ENCODE data around the gene MRTFB. TPM values are rescaled to one million over a fixed set of nuclear protein-coding genes. Genes with fewer than 3 reads are reported as not detected.

Gene MRTFB
- total RNA-seq, 2 experiments from 2014 or later: 18.0 to 19.4 TPM

DNA sequence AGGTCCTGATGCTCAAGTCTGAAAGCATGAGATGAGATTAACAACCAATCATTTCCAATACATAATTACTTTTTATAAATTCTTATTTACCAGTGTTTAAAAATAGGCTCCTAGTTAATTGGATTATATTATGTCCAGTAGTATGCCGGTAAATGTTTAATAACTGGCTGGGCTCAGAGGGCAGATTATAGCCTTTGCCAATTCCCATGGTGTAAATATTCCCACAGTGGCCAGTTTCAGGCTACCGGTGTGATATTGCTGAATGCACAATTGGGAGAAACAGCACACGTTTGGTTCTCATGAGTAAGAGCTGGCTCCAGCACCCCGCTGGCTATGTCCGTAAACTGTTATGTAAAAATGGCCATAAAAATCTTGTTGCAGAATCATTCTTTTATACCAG lies 167.6 kb downstream of the MRTFB start:
- peaks cover 49% of the 10 kb centered on the region for H3K36me3 Mint-ChIP-seq (ENCODE audit: low read depth)
- H3K9me3 Mint-ChIP-seq: no peaks in the 10 kb centered on the region
- intact Hi-C loops (cut with DNase I, micrococcal nuclease): no loop called here
- H3K27me3 Mint-ChIP-seq: no peaks in the 10 kb centered on the region
- Histone ChIP-seq H3K4me3 (ENCODE audit: low read length) (no peak overlapping the region), H3K27me3 (ENCODE audit: control insufficient read depth in 1 of 2, insufficient read depth in 2 of 2, low read length in 2 of 2) (no peaks in the 10 kb centered on the region), H3K4me1 (ENCODE audit: insufficient read depth, low read length) (no peaks in the 10 kb centered on the region), H3K9me3 (ENCODE audit: control insufficient read depth in 1 of 2, insufficient read depth in 1 of 2, low read length in 2 of 2) (no peaks in the 10 kb centered on the region), H3K36me3 (ENCODE audit: insufficient read depth, low read length) (peaks cover 23% of the 10 kb centered on the region), H3K27ac (ENCODE audit: low read depth in 1 of 2, low read length in 2 of 2) (no peak overlapping the region)
- H3K4me3 Mint-ChIP-seq: no peak overlapping the region
- no peak overlapping the region for H3K27ac Mint-ChIP-seq
- ChIA-PET CTCF (interaction anchor here (1.0 kb wide), 1 partner anchor 11 kb away, joined by 3 read pairs; no protein-coding TSS in a partner anchor), POLR2A (no interaction called here)
- H3K4me1 Mint-ChIP-seq (ENCODE audit: low read depth): no peaks in the 10 kb centered on the region
- TF ChIP-seq, protein P1, sequence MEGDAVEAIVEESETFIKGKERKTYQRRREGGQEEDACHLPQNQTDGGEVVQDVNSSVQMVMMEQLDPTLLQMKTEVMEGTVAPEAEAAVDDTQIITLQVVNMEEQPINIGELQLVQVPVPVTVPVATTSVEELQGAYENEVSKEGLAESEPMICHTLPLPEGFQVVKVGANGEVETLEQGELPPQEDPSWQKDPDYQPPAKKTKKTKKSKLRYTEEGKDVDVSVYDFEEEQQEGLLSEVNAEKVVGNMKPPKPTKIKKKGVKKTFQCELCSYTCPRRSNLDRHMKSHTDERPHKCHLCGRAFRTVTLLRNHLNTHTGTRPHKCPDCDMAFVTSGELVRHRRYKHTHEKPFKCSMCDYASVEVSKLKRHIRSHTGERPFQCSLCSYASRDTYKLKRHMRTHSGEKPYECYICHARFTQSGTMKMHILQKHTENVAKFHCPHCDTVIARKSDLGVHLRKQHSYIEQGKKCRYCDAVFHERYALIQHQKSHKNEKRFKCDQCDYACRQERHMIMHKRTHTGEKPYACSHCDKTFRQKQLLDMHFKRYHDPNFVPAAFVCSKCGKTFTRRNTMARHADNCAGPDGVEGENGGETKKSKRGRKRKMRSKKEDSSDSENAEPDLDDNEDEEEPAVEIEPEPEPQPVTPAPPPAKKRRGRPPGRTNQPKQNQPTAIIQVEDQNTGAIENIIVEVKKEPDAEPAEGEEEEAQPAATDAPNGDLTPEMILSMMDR (IDR thresholded peaks at IDR 0.05): no peak
- DNase-seq (no peak), ATAC-seq (ENCODE audit: poor library complexity) (no peak)

GRCh38 chr16:14239791-14240190 lies 168.7 kb downstream of the MRTFB start:
- no peaks in the 10 kb centered on the region for H3K9me3 Mint-ChIP-seq
- Histone ChIP-seq H3K36me3 (ENCODE audit: insufficient read depth, low read length) (peaks cover 18% of the 10 kb centered on the region), H3K4me1 (ENCODE audit: insufficient read depth, low read length) (no peaks in the 10 kb centered on the region), H3K4me3 (ENCODE audit: low read length) (no peak overlapping the region), H3K9me3 (ENCODE audit: control insufficient read depth in 1 of 2, insufficient read depth in 1 of 2, low read length in 2 of 2) (no peaks in the 10 kb centered on the region), H3K27me3 (ENCODE audit: control insufficient read depth in 1 of 2, insufficient read depth in 2 of 2, low read length in 2 of 2) (no peaks in the 10 kb centered on the region), H3K27ac (ENCODE audit: low read depth in 1 of 2, low read length in 2 of 2) (no peak overlapping the region)
- no peak overlapping the region for H3K4me3 Mint-ChIP-seq
- no peak for DNase-seq
- peaks cover 49% of the 10 kb centered on the region for H3K36me3 Mint-ChIP-seq (ENCODE audit: low read depth)
- H3K27ac Mint-ChIP-seq: no peak overlapping the region
- H3K27me3 Mint-ChIP-seq: no peaks in the 10 kb centered on the region
- intact Hi-C loops (cut with DNase I, micrococcal nuclease): no loop called here
- H3K4me1 Mint-ChIP-seq (ENCODE audit: low read depth): no peaks in the 10 kb centered on the region
- ATAC-seq (ENCODE audit: poor library complexity): no peak
- ChIA-PET CTCF (interaction anchor here (1.0 kb wide), 1 partner anchor 10 kb away, joined by 3 read pairs; no protein-coding TSS in a partner anchor), POLR2A (no interaction called here)
- TF ChIP-seq, protein P1 (IDR thresholded peaks at IDR 0.05): no peak

GRCh38 chr16:14240219-14240843 lies 169.2 kb downstream of the MRTFB start:
- Mint-ChIP-seq H3K4me3 (no peak overlapping the region), H3K27me3 (no peaks in the 10 kb centered on the region), H3K4me1 (ENCODE audit: low read depth) (no peaks in the 10 kb centered on the region), H3K36me3 (ENCODE audit: low read depth) (peaks cover 49% of the 10 kb centered on the region), H3K9me3 (no peaks in the 10 kb centered on the region), H3K27ac (no peak overlapping the region)
- ATAC-seq (ENCODE audit: poor library complexity) (no peak), DNase-seq (no peak)
- no peaks in the 10 kb centered on the region for H3K27me3 ChIP-seq (ENCODE audit: control insufficient read depth in 1 of 2, insufficient read depth in 2 of 2, low read length in 2 of 2)
- intact Hi-C loops (cut with DNase I, micrococcal nuclease): no loop called here
- H3K9me3 ChIP-seq (ENCODE audit: control insufficient read depth in 1 of 2, insufficient read depth in 1 of 2, low read length in 2 of 2): no peaks in the 10 kb centered on the region
- H3K27ac ChIP-seq (ENCODE audit: low read depth in 1 of 2, low read length in 2 of 2): no peak overlapping the region
- TF ChIP-seq, protein P1 (IDR thresholded peaks at IDR 0.05): no peak
- POLR2A ChIA-PET: no interaction called here
- no peak overlapping the region for H3K4me3 ChIP-seq (ENCODE audit: low read length)
- H3K4me1 ChIP-seq (ENCODE audit: insufficient read depth, low read length): no peaks in the 10 kb centered on the region
- CTCF ChIA-PET: no interaction called here
- H3K36me3 ChIP-seq (ENCODE audit: insufficient read depth, low read length): peaks cover 15% of the 10 kb centered on the region
